Measurements from ENCODE around the gene MUC5AC.

DNA sequence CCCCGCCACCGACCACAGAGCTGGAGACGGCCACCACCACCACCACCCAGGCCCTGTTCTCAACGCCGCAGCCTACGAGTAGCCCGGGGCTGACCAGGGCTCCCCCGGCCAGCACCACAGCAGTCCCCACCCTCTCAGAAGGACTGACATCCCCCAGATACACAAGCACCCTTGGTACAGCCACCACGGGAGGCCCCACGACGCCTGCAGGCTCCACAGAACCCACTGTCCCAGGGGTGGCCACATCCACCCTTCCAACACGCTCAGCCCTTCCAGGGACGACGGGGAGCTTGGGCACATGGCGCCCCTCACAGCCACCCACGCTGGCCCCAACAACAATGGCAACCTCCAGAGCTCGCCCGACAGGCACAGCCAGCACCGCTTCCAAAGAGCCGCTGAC lies 84.0 kb downstream of the MUC5AC start:
- TF ChIP-seq POLR2A (IDR thresholded peaks at IDR 0.05) = no peak
- TF ChIP-seq, protein P1, sequence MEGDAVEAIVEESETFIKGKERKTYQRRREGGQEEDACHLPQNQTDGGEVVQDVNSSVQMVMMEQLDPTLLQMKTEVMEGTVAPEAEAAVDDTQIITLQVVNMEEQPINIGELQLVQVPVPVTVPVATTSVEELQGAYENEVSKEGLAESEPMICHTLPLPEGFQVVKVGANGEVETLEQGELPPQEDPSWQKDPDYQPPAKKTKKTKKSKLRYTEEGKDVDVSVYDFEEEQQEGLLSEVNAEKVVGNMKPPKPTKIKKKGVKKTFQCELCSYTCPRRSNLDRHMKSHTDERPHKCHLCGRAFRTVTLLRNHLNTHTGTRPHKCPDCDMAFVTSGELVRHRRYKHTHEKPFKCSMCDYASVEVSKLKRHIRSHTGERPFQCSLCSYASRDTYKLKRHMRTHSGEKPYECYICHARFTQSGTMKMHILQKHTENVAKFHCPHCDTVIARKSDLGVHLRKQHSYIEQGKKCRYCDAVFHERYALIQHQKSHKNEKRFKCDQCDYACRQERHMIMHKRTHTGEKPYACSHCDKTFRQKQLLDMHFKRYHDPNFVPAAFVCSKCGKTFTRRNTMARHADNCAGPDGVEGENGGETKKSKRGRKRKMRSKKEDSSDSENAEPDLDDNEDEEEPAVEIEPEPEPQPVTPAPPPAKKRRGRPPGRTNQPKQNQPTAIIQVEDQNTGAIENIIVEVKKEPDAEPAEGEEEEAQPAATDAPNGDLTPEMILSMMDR (IDR thresholded peaks at IDR 0.05) = no peak

All from adrenal gland (tissue), 5 donors.